Glutamatergic neuron (in vitro differentiated cells): ENCODE results near the gene UBE2L6. TPM values are rescaled to one million over a fixed set of nuclear protein-coding genes. Genes with fewer than 3 reads are reported as not detected.

ENCODE experiments used
- DNase-seq: peaks from one replicate; pipeline ENCODE4 v3.0.0; 2022
- H3K27ac Mint-ChIP-seq: one replicate; pipeline ENCODE4 v1.8.0; 2020; ENCODE audit warnings: mild to moderate bottlenecking, mixed read lengths, inconsistent platforms; ENCODE audit not compliant: unreplicated experiment
- H3K27me3 Mint-ChIP-seq: one replicate; pipeline ENCODE4 v1.8.0; 2020; ENCODE audit warnings: mild to moderate bottlenecking, moderate library complexity, mixed read lengths, inconsistent platforms; ENCODE audit not compliant: unreplicated experiment
- H3K36me3 Mint-ChIP-seq: one replicate; pipeline ENCODE4 v1.8.0; 2020; ENCODE audit warnings: mild to moderate bottlenecking, mixed read lengths, inconsistent platforms; ENCODE audit not compliant: unreplicated experiment
- H3K4me1 Mint-ChIP-seq: one replicate; pipeline ENCODE4 v1.8.0; 2020; ENCODE audit warnings: mild to moderate bottlenecking, low read depth, mixed read lengths, inconsistent platforms; ENCODE audit not compliant: unreplicated experiment
- H3K4me3 Mint-ChIP-seq: one replicate; pipeline ENCODE4 v1.8.0; 2020; ENCODE audit warnings: mild to moderate bottlenecking, mixed read lengths, inconsistent platforms; ENCODE audit not compliant: unreplicated experiment
- H3K9me3 Mint-ChIP-seq: one replicate; pipeline ENCODE4 v1.8.0; 2020; ENCODE audit warnings: mild to moderate bottlenecking, moderate library complexity, mixed read lengths, inconsistent platforms; ENCODE audit not compliant: unreplicated experiment
- CTCF ChIP-seq: fragments of 200-600 bp; sonication (generic); IDR thresholded peaks from one replicate; pipeline ENCODE4 v1.5.0; 2021; ENCODE audit not compliant: partially characterized antibody, unreplicated experiment
- total RNA-seq: library from RNA; stranded (reverse); fragmentation: NEBNext Ultra II Directional; extraction: Animal tissue kit (Norgen Biotek cat#: 25700); gene quantifications from one replicate; pipeline ENCODE4 v1.2.1, GENCODE V29; 2021; ENCODE audit not compliant: unreplicated experiment

The UBE2L6 gene
- total RNA-seq, 1 donor from 2014 or later = 199 TPM

- Mint-ChIP-seq H3K4me1 (peaks cover 12% of the 10 kb centered on the region), H3K27me3 (peaks cover 2% of the 10 kb centered on the region), H3K4me3 (no peak overlapping the region), H3K36me3 (no peaks in the 10 kb centered on the region), H3K9me3 (peaks cover 6% of the 10 kb centered on the region), H3K27ac (no peak overlapping the region)
- DNase-seq = no peak
- no peak for TF ChIP-seq CTCF
These were observed 4.1 kb upstream of the UBE2L6 start for GRCh38 chr11:57571606-57572005.

- H3K27me3 Mint-ChIP-seq = peaks cover 4% of the 10 kb centered on the region
- H3K27ac Mint-ChIP-seq = peak overlapping the region; percentile 99
- H3K4me3 Mint-ChIP-seq = peak overlapping the region; percentile 97
- peaks cover 6% of the 10 kb centered on the region for H3K9me3 Mint-ChIP-seq
- no peak for DNase-seq
- H3K4me1 Mint-ChIP-seq = peaks cover 21% of the 10 kb centered on the region
- peak; percentile 30 for TF ChIP-seq CTCF
- no peaks in the 10 kb centered on the region for H3K36me3 Mint-ChIP-seq
These were observed 876 bp upstream of the UBE2L6 start for GRCh38 chr11:57568330-57568766.

- Mint-ChIP-seq H3K9me3 (peaks cover 6% of the 10 kb centered on the region), H3K4me1 (peaks cover 22% of the 10 kb centered on the region), H3K36me3 (no peaks in the 10 kb centered on the region), H3K27me3 (peaks cover 4% of the 10 kb centered on the region), H3K27ac (peak overlapping the region; percentile 76), H3K4me3 (peak overlapping the region; percentile 89)
- TF ChIP-seq CTCF = no peak
- no peak for DNase-seq
These were observed 462 bp downstream of the UBE2L6 start for GRCh38 chr11:57566905-57567514.

GRCh38 chr11:57566005-57566904 lies 1.2 kb downstream of the UBE2L6 start:
- TF ChIP-seq CTCF = no peak
- Mint-ChIP-seq H3K9me3 (peaks cover 6% of the 10 kb centered on the region), H3K36me3 (peaks cover 2% of the 10 kb centered on the region), H3K4me1 (peaks cover 28% of the 10 kb centered on the region), H3K4me3 (peak overlapping the region; percentile 89), H3K27me3 (peaks cover 4% of the 10 kb centered on the region), H3K27ac (peak overlapping the region; percentile 73)
- DNase-seq = no peak

GRCh38 chr11:57562596-57562995 lies 4.9 kb downstream of the UBE2L6 start:
- Mint-ChIP-seq H3K27me3 (peaks cover 2% of the 10 kb centered on the region), H3K9me3 (peaks cover 2% of the 10 kb centered on the region), H3K4me1 (peaks cover 20% of the 10 kb centered on the region), H3K4me3 (peak overlapping the region; percentile 22), H3K36me3 (peaks cover 10% of the 10 kb centered on the region), H3K27ac (peak overlapping the region; percentile 4)
- TF ChIP-seq CTCF = no peak
- no peak for DNase-seq
